HG02981 (cell line): Measurements from ENCODE around the gene SH3BP2.

Experiments
- ATAC-seq: cut with Tn5 transposase; IDR thresholded peaks from one replicate; pipeline ENCODE4 v1.9.1; 2021; ENCODE audit warnings: mild to moderate bottlenecking, moderate library complexity; ENCODE audit not compliant: unreplicated experiment

SH3BP2 gene

GRCh38 chr4:2869659-2870058 lies 76.8 kb downstream of the SH3BP2 start:
- no peak for ATAC-seq

GRCh38 chr4:2870082-2870481 lies 77.2 kb downstream of the SH3BP2 start:
- ATAC-seq = no peak

- ATAC-seq = no peak
Observed at GRCh38 chr4:2871466-2871865, 78.6 kb downstream of the SH3BP2 start.

GRCh38 chr4:2871911-2872310 lies 79.0 kb downstream of the SH3BP2 start:
- ATAC-seq = no peak

- ATAC-seq = no peak
Observed at GRCh38 chr4:2873329-2873728, 80.4 kb downstream of the SH3BP2 start.

- ATAC-seq = no peak
Observed at GRCh38 chr4:2874861-2875260, 82.0 kb downstream of the SH3BP2 start.

- ATAC-seq = no peak
Observed at GRCh38 chr4:2875556-2875955, 82.7 kb downstream of the SH3BP2 start.

GRCh38 chr4:2878346-2878745 lies 85.5 kb downstream of the SH3BP2 start:
- ATAC-seq = no peak

GRCh38 chr4:2879026-2879425 lies 86.1 kb downstream of the SH3BP2 start:
- no peak for ATAC-seq

- ATAC-seq = no peak
Observed at GRCh38 chr4:2881431-2881830, 88.5 kb downstream of the SH3BP2 start.

- no peak for ATAC-seq
Observed at GRCh38 chr4:2882341-2882740, 89.5 kb downstream of the SH3BP2 start.

- no peak for ATAC-seq
Observed at GRCh38 chr4:2886161-2886560, 93.3 kb downstream of the SH3BP2 start.

GRCh38 chr4:2886622-2887021 lies 93.7 kb downstream of the SH3BP2 start:
- ATAC-seq = no peak

- ATAC-seq = no peak
Observed at GRCh38 chr4:2887343-2887742, 94.5 kb downstream of the SH3BP2 start.

GRCh38 chr4:2888886-2889285 lies 96.0 kb downstream of the SH3BP2 start:
- no peak for ATAC-seq
